Right lobe of liver (tissue), 4 donors: Measurements from ENCODE around the gene CEP112.

Source experiments
- CTCF ChIP-seq, 4 donors: fragments of 200-600 bp in 3 of 4; fragments of 450-650 bp in 1 of 4; IDR thresholded peaks; one replicate each; pipeline versions ENCODE4 v1.5.1 to v1.8.0; 2016 to 2022; ENCODE audit warnings: antibody characterized with exemption in 4 of 4, mild to moderate bottlenecking in 2 of 4
- POLR2A ChIP-seq: fragments of 450-650 bp; IDR thresholded peaks from one replicate; pipeline ENCODE4 v1.6.1; 2017; ENCODE audit warnings: antibody characterized with exemption, mild to moderate bottlenecking
- donor health status: DM: no; HTN: no; CAD: no.
- donor health status: DM: no; HTN: no; CAD: no.
- donor health status: DM: no; HTN: yes; CAD: no.

DNA sequence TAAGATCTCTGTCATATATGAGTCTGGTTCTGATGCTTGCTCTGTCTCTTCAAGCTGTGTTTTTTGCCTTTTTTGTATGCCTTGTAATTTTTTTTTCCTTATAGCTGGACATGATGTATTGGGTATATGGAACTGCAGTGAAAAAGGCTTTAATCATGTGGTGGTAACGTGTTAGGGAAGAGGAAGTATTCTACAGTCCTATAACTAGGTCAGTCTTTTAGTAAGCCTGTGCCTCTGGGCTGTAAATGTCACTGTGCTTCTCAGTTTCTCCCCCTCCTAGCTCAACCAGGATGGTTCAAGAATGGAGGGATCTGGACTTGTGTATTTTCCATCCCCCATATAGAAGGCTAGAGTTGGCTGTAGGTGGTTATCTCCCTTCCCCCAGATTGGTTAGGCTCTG, 428.1 kb downstream of the CEP112 start:
- no peak for TF ChIP-seq POLR2A
- no peak for TF ChIP-seq CTCF (IDR thresholded peaks at IDR 0.05)
